Sigmoid colon (tissue), 7 donors: ENCODE measurements around the gene STON2. TPM values are rescaled to one million over a fixed set of nuclear protein-coding genes. Genes with fewer than 3 reads are reported as not detected.
"Not testable (repeated sequence)": the region's sequence is repeated elsewhere in the genome, so short reads cannot be mapped to it uniquely, and the experiment has no call there.

Experiments used
- DNase-seq: peaks from one replicate; pipeline ENCODE4 v3.0.0-alpha.2; 2019
- H3K27ac ChIP-seq, 4 donors: fragments of 200-600 bp; sonication (generic); one replicate each; pipeline ENCODE4 v1.5.1; 2016 to 2019; ENCODE audit warnings: mild to moderate bottlenecking in 1 of 4
- H3K27me3 ChIP-seq, 3 donors: fragments of 200-600 bp; sonication (generic); one replicate each; pipeline ENCODE4 v1.5.1; 2019; ENCODE audit warnings: mild to moderate bottlenecking in 1 of 3
- H3K36me3 ChIP-seq, 4 donors: fragments of 200-600 bp; sonication (generic); one replicate each; pipeline ENCODE4 v1.5.1; 2016 to 2019
- H3K4me1 ChIP-seq, 4 donors: fragments of 200-600 bp; sonication (generic); one replicate each; pipeline ENCODE4 v1.5.1; 2017 to 2019
- H3K4me3 ChIP-seq, 4 donors: fragments of 200-600 bp; sonication (generic); one replicate each; pipeline ENCODE4 v1.5.1; 2017 to 2019; ENCODE audit warnings: mild to moderate bottlenecking in 2 of 4, moderate library complexity in 1 of 4
- H3K9me3 ChIP-seq, 4 donors: fragments of 200-600 bp in 3 of 4; sonication (generic) in 3 of 4; one replicate each; pipeline versions ENCODE4 v1.5.1 to v1.6.1; 2013 to 2019
- EP300 ChIP-seq, 4 donors: sonication (generic); formaldehyde crosslinking; IDR thresholded peaks; one replicate each; pipeline ENCODE4 v1.6.1; 2017; ENCODE audit warnings: antibody characterized with exemption in 4 of 4
- POLR2A ChIP-seq, 2 donors: fragments of 450-650 bp; IDR thresholded peaks; one replicate each; pipeline ENCODE4 v1.6.1; 2016; ENCODE audit warnings: antibody characterized with exemption in 2 of 2, mild to moderate bottlenecking in 2 of 2, moderate library complexity in 2 of 2
- POLR2AphosphoS5 ChIP-seq, 4 donors: sonication (generic); formaldehyde crosslinking; IDR thresholded peaks; one replicate each; pipeline ENCODE4 v1.6.1; 2017; ENCODE audit warnings: antibody characterized with exemption in 4 of 4
- WGBS, 2 donors: extraction: QIAGEN DNeasy Blood & Tissue Kit; methylation state at CpG; one replicate each; pipeline ENCODE4 v1.1.7; 2013; 5-methylcytosine and 5-hydroxymethylcytosine counted together
- intact Hi-C: fragments of 100-400 bp; cut with DNase I; formaldehyde crosslinking; loops from one replicate; pipeline ENCODE4 v1.15.1; 2023
- polyA plus RNA-seq, 3 donors: library from polyadenylated mRNA; stranded (reverse); fragments of 200-250 nt; gene quantifications; one replicate each; pipeline ENCODE4 v1.2.3, GENCODE V29; 2013
- total RNA-seq, 4 donors: library from RNA; depleted of rRNA; stranded (reverse); fragments of >200 nt; gene quantifications; one replicate each; pipeline ENCODE4 v1.1.0, GENCODE V29; 2016
- TF ChIP-seq, protein P1 (sequence below), 4 experiments: fragments of 450-650 bp in 3 of 4; fragments of 200-600 bp in 1 of 4; IDR thresholded peaks; one replicate each; pipeline ENCODE4 v1.5.1; 2016 to 2019; ENCODE audit warnings: antibody characterized with exemption in 4 of 4, mild to moderate bottlenecking in 3 of 4, moderate library complexity in 2 of 4
- donor health status: healthy with polysubstance abuse.
- donor health status: Bipolar disorder and iron deficiency.
- donor health status: healthy.

STON2 gene
- total and polyA plus RNA-seq, 7 donors, result 2.9 to 15.6 (median 12.2) TPM

DNA sequence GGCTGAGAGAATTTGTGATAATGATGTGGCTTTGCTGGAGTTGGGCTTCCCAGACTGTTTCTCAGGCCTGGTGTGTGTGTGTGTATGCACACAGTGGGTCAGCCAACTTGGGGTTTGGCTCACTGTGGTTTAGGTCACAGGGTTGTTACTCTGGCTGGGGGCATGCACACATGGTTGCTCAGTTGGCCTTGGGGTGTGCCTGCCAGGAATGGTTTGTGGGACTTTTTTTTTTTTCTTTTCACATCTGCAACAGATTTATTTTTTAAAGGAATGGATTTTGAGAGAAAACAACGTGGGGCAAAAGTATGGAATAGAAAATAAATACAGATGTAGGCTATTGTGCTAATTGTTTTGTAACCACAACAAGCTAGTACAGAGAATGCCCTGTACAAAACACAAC is 154.4 kb downstream of the STON2 start:
- no peak for DNase-seq
- Histone ChIP-seq H3K36me3 (no peaks in the 10 kb centered on the region), H3K4me1 (no peaks in the 10 kb centered on the region), H3K27me3 (no peaks in the 10 kb centered on the region), H3K4me3 (no peak overlapping the region), H3K27ac (no peak overlapping the region), H3K9me3 (no peaks in the 10 kb centered on the region)
- TF ChIP-seq POLR2A (IDR thresholded peaks at IDR 0.05) (no peak), POLR2AphosphoS5 (IDR thresholded peaks at IDR 0.05) (no peak)
- intact Hi-C loops, result no loop called here
- WGBS, 2 donors, result 33 to 60% methylated on average over 1 of the region's 1 CpG

DNA sequence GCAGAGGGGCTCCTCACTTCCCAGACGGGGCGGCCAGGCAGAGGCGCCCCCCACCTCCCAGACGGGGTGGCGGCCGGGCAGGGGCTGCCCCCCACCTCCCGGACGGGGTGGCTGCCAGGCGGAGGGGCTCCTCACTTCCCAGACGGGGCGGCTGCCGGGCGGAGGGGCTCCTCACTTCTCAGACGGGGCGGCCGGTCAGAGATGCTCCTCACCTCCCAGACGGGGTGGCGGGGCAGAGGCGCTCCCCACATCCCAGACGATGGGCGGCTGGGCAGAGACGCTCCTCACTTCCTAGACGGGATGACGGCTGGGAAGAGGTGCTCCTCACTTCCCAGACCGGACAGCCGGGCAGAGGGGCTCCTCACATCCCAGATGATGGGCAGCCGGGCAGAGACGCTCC is 155.7 kb downstream of the STON2 start:
- WGBS, 2 donors, result 92 to 95% methylated on average over 28 of the region's 28 CpGs
- H3K4me1 ChIP-seq, intact Hi-C loops, H3K9me3 ChIP-seq, H3K36me3 ChIP-seq, H3K27ac ChIP-seq, DNase-seq, H3K27me3 ChIP-seq, H3K4me3 ChIP-seq: not testable (repeated sequence)

DNA sequence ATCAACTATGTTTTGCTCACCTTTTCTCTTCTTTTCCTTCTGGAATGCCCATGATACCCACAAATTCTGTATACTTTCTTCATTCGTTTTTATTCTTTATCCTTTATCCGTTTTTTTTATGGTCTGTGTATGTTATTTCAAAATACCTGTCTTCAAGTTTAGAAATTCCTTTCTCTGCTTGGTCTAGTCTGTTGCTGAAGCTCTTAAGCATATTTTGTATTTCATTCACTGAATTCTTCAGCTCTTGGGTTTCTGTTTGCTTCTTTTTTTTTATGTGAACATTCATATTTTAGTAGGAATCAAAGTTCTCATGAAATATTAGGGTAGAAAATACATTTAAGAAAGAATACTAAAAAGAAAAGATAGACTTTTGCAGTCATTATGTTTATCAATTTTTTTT is 156.6 kb downstream of the STON2 start:
- Histone ChIP-seq H3K4me1 (no peaks in the 10 kb centered on the region), H3K27me3 (no peaks in the 10 kb centered on the region), H3K36me3 (no peaks in the 10 kb centered on the region), H3K27ac (no peak overlapping the region), H3K4me3 (no peak overlapping the region), H3K9me3 (no peaks in the 10 kb centered on the region)
- no peak for DNase-seq
- WGBS, 2 donors, result 82 to 88% methylated on average over 2 of the region's 2 CpGs
- TF ChIP-seq, protein P1, sequence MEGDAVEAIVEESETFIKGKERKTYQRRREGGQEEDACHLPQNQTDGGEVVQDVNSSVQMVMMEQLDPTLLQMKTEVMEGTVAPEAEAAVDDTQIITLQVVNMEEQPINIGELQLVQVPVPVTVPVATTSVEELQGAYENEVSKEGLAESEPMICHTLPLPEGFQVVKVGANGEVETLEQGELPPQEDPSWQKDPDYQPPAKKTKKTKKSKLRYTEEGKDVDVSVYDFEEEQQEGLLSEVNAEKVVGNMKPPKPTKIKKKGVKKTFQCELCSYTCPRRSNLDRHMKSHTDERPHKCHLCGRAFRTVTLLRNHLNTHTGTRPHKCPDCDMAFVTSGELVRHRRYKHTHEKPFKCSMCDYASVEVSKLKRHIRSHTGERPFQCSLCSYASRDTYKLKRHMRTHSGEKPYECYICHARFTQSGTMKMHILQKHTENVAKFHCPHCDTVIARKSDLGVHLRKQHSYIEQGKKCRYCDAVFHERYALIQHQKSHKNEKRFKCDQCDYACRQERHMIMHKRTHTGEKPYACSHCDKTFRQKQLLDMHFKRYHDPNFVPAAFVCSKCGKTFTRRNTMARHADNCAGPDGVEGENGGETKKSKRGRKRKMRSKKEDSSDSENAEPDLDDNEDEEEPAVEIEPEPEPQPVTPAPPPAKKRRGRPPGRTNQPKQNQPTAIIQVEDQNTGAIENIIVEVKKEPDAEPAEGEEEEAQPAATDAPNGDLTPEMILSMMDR (IDR thresholded peaks at IDR 0.05), result no peak
- TF ChIP-seq POLR2A (IDR thresholded peaks at IDR 0.05) (no peak), POLR2AphosphoS5 (IDR thresholded peaks at IDR 0.05) (no peak), EP300 (IDR thresholded peaks at IDR 0.05) (no peak)
- intact Hi-C loops, result no loop called here

DNA sequence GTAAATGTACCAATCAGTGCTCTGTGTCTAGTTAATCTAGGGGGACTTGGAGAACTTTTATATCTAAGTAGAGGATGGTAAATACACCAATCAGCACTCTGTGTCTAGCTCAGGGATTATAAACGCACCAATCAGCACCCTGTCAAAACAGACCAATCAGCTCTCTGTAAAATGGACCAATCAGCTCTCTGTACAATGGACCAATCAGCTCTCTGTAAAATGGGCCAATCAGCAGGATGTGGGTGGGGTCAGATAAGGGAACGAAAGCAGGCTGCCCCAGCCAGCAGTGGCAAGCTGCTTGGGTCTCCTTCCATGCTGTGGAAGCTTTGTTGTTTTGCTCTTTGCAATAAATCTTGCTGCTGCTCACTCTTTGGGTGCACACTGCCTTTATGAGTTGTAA is 163.3 kb downstream of the STON2 start:
- H3K4me1 ChIP-seq, intact Hi-C loops: not testable (repeated sequence)

DNA sequence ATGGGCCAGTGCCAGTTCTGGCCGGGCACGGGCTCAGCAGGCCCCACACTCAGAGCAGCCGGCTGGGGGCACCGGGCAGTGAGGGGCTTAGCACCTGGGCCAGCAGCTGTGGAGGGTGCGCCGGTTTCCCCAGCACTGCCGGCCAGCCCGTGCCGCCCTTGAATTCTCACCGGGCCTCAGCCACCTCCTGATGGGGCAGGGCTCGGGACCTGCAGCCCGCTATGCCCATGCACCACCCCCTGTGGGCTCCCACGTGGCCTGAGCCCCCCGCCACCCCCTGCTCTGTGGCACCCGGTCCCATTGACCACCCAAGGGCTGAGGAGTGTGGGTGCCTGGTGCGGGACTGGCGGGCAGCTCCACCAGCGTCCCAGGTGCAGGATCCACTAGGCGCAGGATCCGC is 164.0 kb downstream of the STON2 start:
- TF ChIP-seq, protein P1 (IDR thresholded peaks at IDR 0.05), result no peak
- TF ChIP-seq POLR2AphosphoS5 (IDR thresholded peaks at IDR 0.05) (no peak), EP300 (IDR thresholded peaks at IDR 0.05) (no peak), POLR2A (IDR thresholded peaks at IDR 0.05) (no peak)
- no peak overlapping the region for H3K27ac ChIP-seq
- no peak overlapping the region for H3K4me3 ChIP-seq
- no peaks in the 10 kb centered on the region for H3K36me3 ChIP-seq
- 95 to 96% methylated on average over 20 of the region's 20 CpGs for WGBS, 2 donors
- H3K4me1 ChIP-seq, result no peaks in the 10 kb centered on the region
- H3K27me3 ChIP-seq, result no peaks in the 10 kb centered on the region
- no peaks in the 10 kb centered on the region for H3K9me3 ChIP-seq
- intact Hi-C loops, result no loop called here
- no peak for DNase-seq

More for the DNA sequence above, 163.3 kb downstream of the STON2 start:
- not testable (repeated sequence) for DNase-seq, H3K4me3 ChIP-seq, H3K9me3 ChIP-seq, H3K27me3 ChIP-seq, H3K27ac ChIP-seq, H3K36me3 ChIP-seq
- WGBS, 2 donors, result 65 to 80% methylated on average over 2 of the region's 2 CpGs

DNA sequence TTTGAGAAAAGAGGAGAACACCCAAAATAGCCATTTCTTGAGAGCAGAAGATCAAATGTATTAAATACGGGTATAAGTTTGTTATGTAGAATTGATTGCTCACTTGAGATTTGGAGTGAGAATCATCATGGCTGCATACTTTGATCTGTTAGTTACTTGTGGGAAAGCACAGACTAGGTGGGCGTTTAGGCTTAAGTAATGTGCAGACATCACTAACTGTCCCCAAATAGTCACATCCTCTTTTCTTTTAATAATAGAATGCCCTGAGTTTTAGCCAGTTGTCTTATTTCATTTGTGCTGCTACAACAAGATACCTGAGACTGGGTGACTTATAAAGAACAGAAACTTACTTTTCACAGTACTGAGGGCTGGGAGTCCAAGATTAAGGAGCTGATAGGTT is 165.0 kb downstream of the STON2 start:
- no peak overlapping the region for H3K27ac ChIP-seq
- H3K4me1 ChIP-seq, result no peaks in the 10 kb centered on the region
- no peaks in the 10 kb centered on the region for H3K27me3 ChIP-seq
- no peak for TF ChIP-seq POLR2A (IDR thresholded peaks at IDR 0.05)
- TF ChIP-seq, protein P1 (IDR thresholded peaks at IDR 0.05), result no peak
- no peak for TF ChIP-seq EP300 (IDR thresholded peaks at IDR 0.05)
- TF ChIP-seq POLR2AphosphoS5 (IDR thresholded peaks at IDR 0.05), result no peak
- 68 to 83% methylated on average over 2 of the region's 2 CpGs for WGBS, 2 donors
- no peaks in the 10 kb centered on the region for H3K9me3 ChIP-seq
- no peaks in the 10 kb centered on the region for H3K36me3 ChIP-seq
- DNase-seq, result no peak
- intact Hi-C loops, result no loop called here
- no peak overlapping the region for H3K4me3 ChIP-seq
